K562 (cell line): Measurements from ENCODE around the gene ACE. TPM values are rescaled to one million over a fixed set of nuclear protein-coding genes. Genes with fewer than 3 reads are reported as not detected.
A peak's percentile ranks its signal among the peaks of the same experiment; 100 is the strongest.

Experiments used
- ATAC-seq: fragments of 200-7000 bp; cut with Tn5 transposase; 3 replicates; pipeline ENCODE4 v1.9.1; 2020; ENCODE audit warnings: moderate library complexity
- BruUV-seq: library from RNA; stranded (reverse); fragments of 400-500 nt; replicated peaks from 2 replicates; lab custom pipeline; 2021; lab: Mats Ljungman, UMichigan
- CTCF ChIA-PET: fragments of 300-600 bp; formaldehyde crosslinking; extraction: SDS; loops from one replicate; lab custom pipeline; 2021; ENCODE audit warnings: low intra/inter-chr PET ratio; lab: Yijun Ruan, JAX
- POLR2A ChIA-PET: fragments of 300-600, 350-650 bp; sonication (Branson Sonifier 250); formaldehyde crosslinking; extraction: SDS; loops from one replicate; lab custom pipeline; 2021; ENCODE audit warnings: antibody characterized with exemption, inconsistent platforms; lab: Yijun Ruan, JAX
- DNase-seq, 4 experiments: peaks; one replicate each; pipeline versions ENCODE4 v3.0.0 to v3.0.0-alpha.2; 2011 to 2018; ENCODE audit warnings: low spot score in 3 of 4, mixed read lengths in 3 of 4; ENCODE audit errors: extremely low read depth in 1 of 4
- FAIRE-seq: peaks from 2 replicates; lab custom pipeline; 2011; peaks lifted over from hg19 to GRCh38; lab: Jason Lieb, UNC
- H2AFZ ChIP-seq: 2 replicates; pipeline ENCODE4 v1.6.0; 2011; ENCODE audit warnings: low read depth, low read length, control low read depth, inconsistent platforms
- H3K27ac ChIP-seq: fragments of 200-600 bp; 3 replicates; pipeline ENCODE4 v1.8.0; 2011; ENCODE audit warnings: low read depth, mild to moderate bottlenecking, control low read depth, inconsistent platforms, low read length, moderate library complexity, mixed read lengths; ENCODE audit errors: extremely low read depth
- H3K27me3 ChIP-seq, 2 experiments: fragments of 300-600 bp in 1 of 2; 2 replicates in 1 of 2; 3 replicates in 1 of 2; pipeline versions ENCODE4 v1.6.0 to v1.8.0; 2011; ENCODE audit warnings: inconsistent platforms in 2 of 2, low read length in 2 of 2, mild to moderate bottlenecking in 1 of 2, mixed read lengths in 1 of 2, moderate library complexity in 1 of 2; ENCODE audit not compliant: control insufficient read depth in 2 of 2, insufficient read depth in 2 of 2
- H3K36me3 ChIP-seq: fragments of 300-600 bp; 3 replicates; pipeline ENCODE4 v1.8.0; 2011; ENCODE audit warnings: mild to moderate bottlenecking, low read length, inconsistent platforms; ENCODE audit not compliant: control insufficient read depth, insufficient read depth
- H3K4me1 ChIP-seq, 2 experiments: fragments of 200-600 bp in 1 of 2; replicated peaks in 1 of 2; 2 replicates in 1 of 2; 3 replicates in 1 of 2; pipeline versions ENCODE4 v1.5.1 to v1.8.0; 2011; ENCODE audit warnings: inconsistent platforms in 2 of 2, low read length in 2 of 2, mild to moderate bottlenecking in 1 of 2, mixed read lengths in 1 of 2, moderate library complexity in 1 of 2; ENCODE audit not compliant: control insufficient read depth in 2 of 2, insufficient read depth in 2 of 2
- H3K4me2 ChIP-seq: 2 replicates; pipeline ENCODE4 v1.6.1; 2011; ENCODE audit warnings: low read length, control low read depth, inconsistent platforms, mixed read lengths; ENCODE audit not compliant: insufficient read depth
- H3K4me3 ChIP-seq: fragments of 200-600 bp; sonication (generic), shearing (Covaris generic); 2 replicates; pipeline ENCODE4 v1.5.1; 2016; ENCODE audit warnings: control low read depth, inconsistent platforms
- H3K79me2 ChIP-seq: fragments of 200-600 bp; 3 replicates; pipeline ENCODE4 v1.8.0; 2011; ENCODE audit warnings: low read length, inconsistent platforms; ENCODE audit not compliant: control insufficient read depth, insufficient read depth
- H3K9ac ChIP-seq, 2 experiments: 2 replicates each; pipeline versions ENCODE4 v1.6.0 to v1.6.1; 2011; ENCODE audit warnings: low read depth in 2 of 2, low read length in 2 of 2, control low read depth in 1 of 2, inconsistent platforms in 1 of 2, mild to moderate bottlenecking in 1 of 2, mixed read lengths in 1 of 2; ENCODE audit not compliant: insufficient read depth in 1 of 2
- H3K9me1 ChIP-seq: one replicate; pipeline ENCODE4 v1.6.0; 2011; ENCODE audit warnings: inconsistent platforms, mild to moderate bottlenecking, low read length, moderate library complexity; ENCODE audit not compliant: control insufficient read depth, insufficient read depth
- H3K9me3 ChIP-seq: replicated peaks from 2 replicates; pipeline ENCODE4 v1.5.1; 2011; ENCODE audit warnings: low read depth, low read length, inconsistent platforms; ENCODE audit not compliant: control insufficient read depth, insufficient read depth
- H4K20me1 ChIP-seq: replicated peaks from 2 replicates; pipeline ENCODE4 v1.6.1; 2011; ENCODE audit warnings: low read length, inconsistent platforms, mixed read lengths; ENCODE audit not compliant: control insufficient read depth, insufficient read depth
- BMI1 ChIP-seq: fragments of 150-350 bp; IDR thresholded peaks from 2 replicates; pipeline ENCODE4 v1.6.1; 2014; ENCODE audit warnings: low read length
- CHD1 ChIP-seq: fragments of 200-600 bp; sonication (generic); IDR thresholded peaks from one replicate; pipeline ENCODE4 v1.6.1; 2012; ENCODE audit warnings: mild to moderate bottlenecking, moderate library complexity, low read length, inconsistent platforms
- HCFC1 ChIP-seq: IDR thresholded peaks from 2 replicates; pipeline ENCODE4 v1.6.1; 2012; ENCODE audit warnings: low read depth, low read length, improper control_type of control experiment
- KDM2B ChIP-seq: fragments of 250-450 bp; sonication (Bioruptor Pico); IDR thresholded peaks from 2 replicates; pipeline ENCODE4 v1.8.0; 2021; ENCODE audit warnings: mild to moderate bottlenecking, moderate library complexity
- MYC ChIP-seq, 2 experiments: fragments of 250-450 bp in 1 of 2; sonication (Bioruptor Pico) in 1 of 2; IDR thresholded peaks; 2 replicates each; pipeline versions ENCODE4 v1.5.1 to v1.6.1; 2012 to 2021; ENCODE audit warnings: low read depth in 2 of 2, borderline replicate concordance in 1 of 2, improper control_type of control experiment in 1 of 2, low read length in 1 of 2, mild to moderate bottlenecking in 1 of 2, moderate library complexity in 1 of 2
- NFE2L1 ChIP-seq: fragments of 450-650 bp; IDR thresholded peaks from 2 replicates; pipeline ENCODE4 v1.6.1; 2016; ENCODE audit warnings: missing genetic modification characterization, low read depth, mild to moderate bottlenecking, missing compliant biosample characterization, moderate library complexity, borderline replicate concordance
- RBM25 ChIP-seq: fragments of 200-400 bp; formaldehyde crosslinking; IDR thresholded peaks from 2 replicates; pipeline ENCODE4 v1.6.1; 2018; ENCODE audit warnings: low read length, low read depth, moderate library complexity; ENCODE audit not compliant: severe bottlenecking
- TAL1 ChIP-seq: fragments of 450-650 bp; IDR thresholded peaks from 2 replicates; pipeline ENCODE4 v1.6.1; 2016; ENCODE audit warnings: mild to moderate bottlenecking
- TFAM ChIP-seq: fragments of 250-450 bp; sonication (Bioruptor Pico); conservative IDR thresholded peaks from 2 replicates; pipeline ENCODE4 v1.5.0; 2021; ENCODE audit warnings: mild to moderate bottlenecking, moderate library complexity
- ZNF75A ChIP-seq: fragments of 450-650 bp; formaldehyde crosslinking; IDR thresholded peaks from 2 replicates; pipeline ENCODE4 v1.4.0; 2020; ENCODE audit warnings: mild to moderate bottlenecking
- WGBS: fragments of 100-300 bp; shearing (Covaris generic); methylation state at CpG from one replicate; pipeline ENCODE4 v1.1.6; 2016; ENCODE audit warnings: low coverage, mixed read lengths; ENCODE audit not compliant: insufficient coverage; ENCODE audit errors: missing lambda C conversion rate; 5-methylcytosine and 5-hydroxymethylcytosine counted together
- in situ Hi-C: fragments of 300-500 bp; cut with MboI; formaldehyde crosslinking; loops from 4 replicates; pipeline ENCODE4 v1.15.0; 2018; ENCODE audit warnings: inconsistent platforms, mixed read lengths
- intact Hi-C: fragments of 100-400 bp; cut with micrococcal nuclease; formaldehyde crosslinking; loops from 2 replicates; pipeline ENCODE4 v1.14.2; 2022
- polyA plus RNA-seq, 8 experiments: library from polyadenylated mRNA; depleted of rRNA in 4 of 8; stranded (reverse) in 5 of 8; unstranded in 3 of 8; fragments of >200 nt; fragmentation: Nextera tagmentation in 2 of 8; fragmentation: Illumina TruSeq in 1 of 8; extraction: Ambion mirVana in 2 of 8; extraction: Trizol in 1 of 8; gene quantifications; 2 replicates each; pipeline versions ENCODE4 v1.2.1 to v1.2.3, GENCODE V29; 2011 to 2014; ENCODE audit warnings: inconsistent platforms in 1 of 8, missing spikeins in 1 of 8
- total RNA-seq, 7 experiments: library from RNA; depleted of rRNA in 6 of 7; stranded (reverse); fragments of >200 nt in 6 of 7; fragmentation: Illumina TruSeq in 2 of 7; extraction: Trizol in 2 of 7; gene quantifications; 2 replicates each; pipeline versions ENCODE4 v1.2.1 to v1.2.3, GENCODE V29; 2011 to 2021; ENCODE audit warnings: low replicate concordance in 1 of 7
- TF ChIP-seq, protein P1 (sequence below), 2 experiments: fragments of 200-800 bp in 1 of 2; sonication (Bioruptor generic) in 1 of 2; sonication (generic) in 1 of 2; formaldehyde crosslinking in 1 of 2; IDR thresholded peaks in 1 of 2; conservative IDR thresholded peaks in 1 of 2; 2 replicates each; pipeline versions ENCODE4 v1.5.0 to v1.6.1; 2016 to 2020; ENCODE audit warnings: missing compliant biosample characterization in 1 of 2, missing genetic modification characterization in 1 of 2, missing genetic modification reagents in 1 of 2
- TF ChIP-seq, protein P2 (sequence below): sonication (generic); formaldehyde crosslinking; IDR thresholded peaks from 2 replicates; pipeline ENCODE4 v1.5.0; 2020; ENCODE audit warnings: missing genetic modification reagents

The ACE gene
- total and polyA plus RNA-seq, 9 of the 15 experiments (the other 6 are each of a cell fraction or from before 2014, with no cell fraction given), result 0.07 to 2.5 (median 0.47) TPM; not detected in 1

DNA sequence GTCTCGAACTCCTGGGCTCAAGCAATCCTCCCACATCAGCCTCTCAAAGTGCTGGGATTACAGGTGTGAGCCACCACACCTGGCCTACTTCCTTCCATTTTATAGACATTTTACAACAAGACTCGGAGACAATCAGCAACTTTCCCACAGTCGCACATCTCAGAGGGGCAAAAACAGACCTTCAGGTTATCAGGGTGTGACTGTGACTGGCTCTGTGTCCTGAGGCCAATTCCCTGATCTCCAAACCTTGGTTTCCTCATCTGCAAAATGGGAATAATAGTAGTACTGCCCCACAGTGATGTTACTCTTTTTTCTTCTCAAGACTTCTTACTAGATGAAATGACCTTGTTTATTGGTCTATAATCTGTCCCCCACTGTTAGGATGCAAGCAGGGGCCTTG, 35.5 kb downstream of the ACE start:
- Histone ChIP-seq H3K9me3 (no peaks in the 10 kb centered on the region), H3K9me1 (no peaks in the 10 kb centered on the region), H2AFZ (no peak overlapping the region), H4K20me1 (peaks cover 6% of the 10 kb centered on the region), H3K4me1 (no peaks in the 10 kb centered on the region; a peak in 1 of 5 replicates), H3K4me2 (no peak overlapping the region), H3K79me2 (no peaks in the 10 kb centered on the region), H3K27me3 (peaks cover 42 to 71% of the 10 kb centered on the region in 2 experiments), H3K4me3 (no peak overlapping the region), H3K36me3 (no peaks in the 10 kb centered on the region), H3K27ac (no peak overlapping the region), H3K9ac (no peak overlapping the region)
- intact Hi-C loops, result no loop called here
- TF ChIP-seq TAL1, result no peak
- peak; percentile 80 for TF ChIP-seq RBM25
- in situ Hi-C loops, result no loop called here
- BruUV-seq, result no TSS peak
- WGBS, result 7% methylated on average over 3 of the region's 3 CpGs
- CTCF ChIA-PET, result no interaction called here
- POLR2A ChIA-PET, result interaction anchor here (1.0 kb wide), 1 partner anchor 77 kb away, joined by 3 read pairs; no protein-coding TSS in a partner anchor
- no peak for DNase-seq
- no peak for ATAC-seq
- FAIRE-seq, result no peak

DNA sequence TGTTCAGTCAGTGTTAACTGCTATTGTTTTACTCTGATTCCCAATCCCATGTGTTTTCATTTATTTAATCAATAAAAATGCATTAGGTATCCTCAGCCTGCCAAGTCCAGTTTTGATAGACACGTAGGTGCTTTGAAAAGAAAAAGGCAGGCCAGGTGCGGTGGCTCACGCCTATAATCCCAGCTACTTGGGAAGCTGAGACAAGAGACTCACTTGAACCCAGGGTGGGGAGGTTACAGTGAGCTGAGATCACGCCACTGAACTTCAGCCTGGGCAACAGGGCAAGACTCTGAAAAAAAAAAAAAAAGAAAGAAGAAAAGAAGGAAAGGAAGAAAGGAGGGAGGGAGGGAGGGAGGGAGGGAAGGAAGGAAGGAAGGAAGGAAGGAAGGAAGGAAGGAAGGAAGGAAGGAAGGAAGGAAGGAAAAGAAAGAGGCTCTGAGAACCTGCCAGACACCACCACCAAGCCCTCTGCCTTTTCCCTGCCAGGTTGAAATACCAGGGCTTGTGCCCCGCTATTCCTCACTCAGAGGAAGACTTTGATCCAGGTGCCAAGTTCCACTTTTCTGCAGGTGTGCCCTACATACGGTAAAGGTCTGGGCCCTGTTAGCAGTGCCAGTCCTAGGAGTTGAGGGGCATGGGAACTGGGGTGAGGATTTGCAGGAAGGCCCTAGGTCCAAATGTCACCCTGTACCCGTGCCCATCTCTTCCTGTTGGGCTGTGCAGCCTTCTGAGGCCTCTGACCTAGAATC, 36.2 kb downstream of the ACE start:
- H3K4me2 ChIP-seq, result no peak overlapping the region
- H3K9me3 ChIP-seq, result no peaks in the 10 kb centered on the region
- CTCF ChIA-PET, result no interaction called here
- no peak overlapping the region for H3K27ac ChIP-seq
- no peak overlapping the region for H2AFZ ChIP-seq
- POLR2A ChIA-PET, result interaction anchor here (0.8 to 1.1 kb wide), 2 partner anchors 27 to 38 kb away, joined by 4 read pairs; partner anchors contain the start of gene DCAF7
- BruUV-seq, result no TSS peak
- no peak for FAIRE-seq
- peaks cover 6% of the 10 kb centered on the region for H4K20me1 ChIP-seq
- H3K9ac ChIP-seq, result no peak overlapping the region
- peaks cover 44 to 64% of the 10 kb centered on the region in 2 experiments for H3K27me3 ChIP-seq
- DNase-seq, result no peak
- WGBS, result 10% methylated on average over 6 of the region's 7 CpGs
- H3K36me3 ChIP-seq, result no peaks in the 10 kb centered on the region
- in situ Hi-C loops, result no loop called here
- H3K9me1 ChIP-seq, result no peaks in the 10 kb centered on the region
- no peak for ATAC-seq
- H3K4me3 ChIP-seq, result no peak overlapping the region
- intact Hi-C loops, result no loop called here
- no peaks in the 10 kb centered on the region; a peak in 1 of 5 replicates for H3K4me1 ChIP-seq
- H3K79me2 ChIP-seq, result no peaks in the 10 kb centered on the region
- TF ChIP-seq NFE2L1 (tag) (no peak), CHD1 (no peak), ZNF75A (CRISPR knock-in tag) (no peak), TFAM (CRISPR knock-in tag) (no peak), BMI1 (no peak), MYC (IDR thresholded peaks at IDR 0.05; ENCODE audit: low read depth, low read length) (no peak), MYC (CRISPR knock-in tag; IDR thresholded peaks at IDR 0.05; ENCODE audit: borderline replicate concordance, low read depth) (no peak), HCFC1 (no peak), KDM2B (no peak)
- TF ChIP-seq, protein P1, sequence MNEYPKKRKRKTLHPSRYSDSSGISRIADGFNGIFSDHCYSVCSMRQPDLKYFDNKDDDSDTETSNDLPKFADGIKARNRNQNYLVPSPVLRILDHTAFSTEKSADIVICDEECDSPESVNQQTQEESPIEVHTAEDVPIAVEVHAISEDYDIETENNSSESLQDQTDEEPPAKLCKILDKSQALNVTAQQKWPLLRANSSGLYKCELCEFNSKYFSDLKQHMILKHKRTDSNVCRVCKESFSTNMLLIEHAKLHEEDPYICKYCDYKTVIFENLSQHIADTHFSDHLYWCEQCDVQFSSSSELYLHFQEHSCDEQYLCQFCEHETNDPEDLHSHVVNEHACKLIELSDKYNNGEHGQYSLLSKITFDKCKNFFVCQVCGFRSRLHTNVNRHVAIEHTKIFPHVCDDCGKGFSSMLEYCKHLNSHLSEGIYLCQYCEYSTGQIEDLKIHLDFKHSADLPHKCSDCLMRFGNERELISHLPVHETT (CRISPR knock-in tag; conservative IDR thresholded peaks at IDR 0.05 in 1 of 2, IDR thresholded peaks at IDR 0.05 in 1 of 2), result no peak
- TF ChIP-seq, protein P2, sequence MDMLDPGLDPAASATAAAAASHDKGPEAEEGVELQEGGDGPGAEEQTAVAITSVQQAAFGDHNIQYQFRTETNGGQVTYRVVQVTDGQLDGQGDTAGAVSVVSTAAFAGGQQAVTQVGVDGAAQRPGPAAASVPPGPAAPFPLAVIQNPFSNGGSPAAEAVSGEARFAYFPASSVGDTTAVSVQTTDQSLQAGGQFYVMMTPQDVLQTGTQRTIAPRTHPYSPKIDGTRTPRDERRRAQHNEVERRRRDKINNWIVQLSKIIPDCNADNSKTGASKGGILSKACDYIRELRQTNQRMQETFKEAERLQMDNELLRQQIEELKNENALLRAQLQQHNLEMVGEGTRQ (CRISPR knock-in tag), result no peak
